Thymus (tissue), 11 donors: ENCODE measurements around the gene ALKBH4. TPM values are rescaled to one million over a fixed set of nuclear protein-coding genes. Genes with fewer than 3 reads are reported as not detected.

ENCODE experiments used
- DNase-seq, 9 donors: peaks; one replicate each; pipeline ENCODE4 v3.0.0-alpha.2; 2013; ENCODE audit warnings: low spot score in 9 of 9, low read depth in 6 of 9, missing footprints in 1 of 9
- H3K27ac ChIP-seq, 2 donors: one replicate each; pipeline ENCODE4 v1.5.1; 2013; ENCODE audit warnings: control low read depth in 1 of 2, low read depth in 1 of 2, low read length in 1 of 2, mild to moderate bottlenecking in 1 of 2, moderate library complexity in 1 of 2
- H3K27me3 ChIP-seq, 2 donors: one replicate each; pipeline ENCODE4 v1.5.1; 2013; ENCODE audit warnings: low read length in 1 of 2; ENCODE audit not compliant: control insufficient read depth in 2 of 2, insufficient read depth in 1 of 2
- H3K36me3 ChIP-seq, 2 donors: one replicate each; pipeline ENCODE4 v1.5.1; 2013; ENCODE audit warnings: low read length in 1 of 2, mild to moderate bottlenecking in 1 of 2, moderate library complexity in 1 of 2; ENCODE audit not compliant: control insufficient read depth in 2 of 2, insufficient read depth in 2 of 2
- H3K4me1 ChIP-seq, 2 donors: one replicate each; pipeline ENCODE4 v1.5.1; 2013; ENCODE audit warnings: low read length in 2 of 2; ENCODE audit not compliant: control insufficient read depth in 2 of 2, insufficient read depth in 2 of 2
- H3K4me3 ChIP-seq, 2 donors: one replicate each; pipeline ENCODE4 v1.5.1; 2013; ENCODE audit warnings: low read length in 2 of 2, control low read depth in 1 of 2, mild to moderate bottlenecking in 1 of 2
- H3K9me3 ChIP-seq, 2 donors: one replicate each; pipeline ENCODE4 v1.5.1; 2013; ENCODE audit warnings: low read length in 1 of 2, mild to moderate bottlenecking in 1 of 2; ENCODE audit not compliant: control insufficient read depth in 2 of 2, insufficient read depth in 1 of 2
- WGBS: extraction: QIAGEN DNeasy Blood & Tissue Kit; methylation state at CpG from one replicate; pipeline ENCODE4 v1.1.7; 2013; 5-methylcytosine and 5-hydroxymethylcytosine counted together
- polyA plus RNA-seq: library from polyadenylated mRNA; stranded (reverse); fragments of 200-250 nt; gene quantifications from one replicate; pipeline ENCODE4 v1.2.3, GENCODE V29; 2013
- total RNA-seq: library from RNA; stranded (reverse); fragments of 120-200 nt; gene quantifications from one replicate; pipeline ENCODE4 v1.2.4, GENCODE V29; 2013
- donor health status: healthy.

ALKBH4 gene
- total and polyA plus RNA-seq, 2 donors = 10.0 to 11.4 TPM

GRCh38 chr7:102450242-102450641 lies 14.4 kb downstream of the ALKBH4 start:
- Histone ChIP-seq H3K4me1 (peaks cover 0 to 6% of the 10 kb centered on the region in 2 donors), H3K27ac (no peak overlapping the region), H3K27me3 (no peaks in the 10 kb centered on the region), H3K36me3 (peaks cover 28 to 29% of the 10 kb centered on the region in 2 donors), H3K9me3 (peaks cover 0 to 3% of the 10 kb centered on the region in 2 donors), H3K4me3 (no peak overlapping the region)
- DNase-seq = peak in 2 of 9 donors; percentile 51 to 59
- 85% methylated on average over 6 of the region's 6 CpGs for WGBS

- Histone ChIP-seq H3K27ac (no peak overlapping the region), H3K9me3 (peaks cover 0 to 3% of the 10 kb centered on the region in 2 donors), H3K36me3 (peaks cover 29 to 32% of the 10 kb centered on the region in 2 donors), H3K4me1 (peaks cover 0 to 6% of the 10 kb centered on the region in 2 donors), H3K4me3 (no peak overlapping the region), H3K27me3 (no peaks in the 10 kb centered on the region)
- no peak for DNase-seq
- 98% methylated on average over 15 of the region's 15 CpGs for WGBS
Measured at GRCh38 chr7:102449136-102449535, 15.5 kb downstream of the ALKBH4 start.

GRCh38 chr7:102447311-102447710 lies 17.4 kb downstream of the ALKBH4 start:
- 98% methylated on average over 14 of the region's 14 CpGs for WGBS
- DNase-seq = no peak
- no peaks in the 10 kb centered on the region for H3K27me3 ChIP-seq
- H3K4me3 ChIP-seq = no peak overlapping the region
- H3K4me1 ChIP-seq = peaks cover 0 to 10% of the 10 kb centered on the region in 2 donors
- H3K27ac ChIP-seq = no peak overlapping the region
- H3K36me3 ChIP-seq = peaks cover 29 to 32% of the 10 kb centered on the region in 2 donors
- peaks cover 0 to 3% of the 10 kb centered on the region in 2 donors for H3K9me3 ChIP-seq

GRCh38 chr7:102446387-102447156 lies 18.1 kb downstream of the ALKBH4 start:
- peaks cover 0 to 6% of the 10 kb centered on the region in 2 donors for H3K9me3 ChIP-seq
- H3K36me3 ChIP-seq = peaks cover 34 to 39% of the 10 kb centered on the region in 2 donors
- H3K27ac ChIP-seq = no peak overlapping the region
- WGBS = 97% methylated on average over 41 of the region's 41 CpGs
- no peak overlapping the region for H3K4me3 ChIP-seq
- DNase-seq = no peak
- peaks cover 0 to 14% of the 10 kb centered on the region in 2 donors for H3K4me1 ChIP-seq
- H3K27me3 ChIP-seq = no peaks in the 10 kb centered on the region

GRCh38 chr7:102445674-102446071 lies 19.0 kb downstream of the ALKBH4 start:
- Histone ChIP-seq H3K4me3 (no peak overlapping the region), H3K9me3 (peaks cover 0 to 6% of the 10 kb centered on the region in 2 donors), H3K36me3 (peaks cover 34 to 40% of the 10 kb centered on the region in 2 donors), H3K4me1 (peaks cover 0 to 23% of the 10 kb centered on the region in 2 donors), H3K27ac (no peak overlapping the region), H3K27me3 (no peaks in the 10 kb centered on the region)
- 81% methylated on average over 2 of the region's 2 CpGs for WGBS
- DNase-seq = no peak

- Histone ChIP-seq H3K4me1 (peaks cover 0 to 28% of the 10 kb centered on the region in 2 donors), H3K4me3 (no peak overlapping the region), H3K9me3 (peaks cover 0 to 6% of the 10 kb centered on the region in 2 donors), H3K27ac (no peak overlapping the region), H3K36me3 (peaks cover 39 to 43% of the 10 kb centered on the region in 2 donors), H3K27me3 (no peaks in the 10 kb centered on the region)
- DNase-seq = no peak
- WGBS = 96% methylated on average over 17 of the region's 17 CpGs
Measured at GRCh38 chr7:102444961-102445673, 19.5 kb downstream of the ALKBH4 start.

GRCh38 chr7:102439963-102440795 lies 24.5 kb downstream of the ALKBH4 start:
- Histone ChIP-seq H3K27ac (no peak overlapping the region), H3K4me1 (peaks cover 0 to 43% of the 10 kb centered on the region in 2 donors), H3K27me3 (no peaks in the 10 kb centered on the region), H3K36me3 (peaks cover 35 to 38% of the 10 kb centered on the region in 2 donors), H3K4me3 (no peak overlapping the region), H3K9me3 (peaks cover 0 to 8% of the 10 kb centered on the region in 2 donors)
- 97% methylated on average over 17 of the region's 17 CpGs for WGBS
- DNase-seq = no peak

- Histone ChIP-seq H3K36me3 (peaks cover 25 to 28% of the 10 kb centered on the region in 2 donors), H3K4me3 (no peak overlapping the region), H3K4me1 (peaks cover 20 to 63% of the 10 kb centered on the region in 2 donors), H3K27ac (no peak overlapping the region), H3K9me3 (peaks cover 0 to 4% of the 10 kb centered on the region in 2 donors), H3K27me3 (no peaks in the 10 kb centered on the region)
- WGBS = 97% methylated on average over 10 of the region's 10 CpGs
- no peak for DNase-seq
Measured at GRCh38 chr7:102436118-102436517, 28.5 kb downstream of the ALKBH4 start.
